Right forelimb (tissue), 1 donor: ENCODE data around the gene SNTA1.
"Not testable (repeated sequence)": the region's sequence is repeated elsewhere in the genome, so short reads cannot be mapped to it uniquely, and the experiment has no call there.

Experiments
- DNase-seq: peaks from one replicate; pipeline ENCODE4 v3.0.0-alpha.2; 2018

Gene SNTA1

DNA sequence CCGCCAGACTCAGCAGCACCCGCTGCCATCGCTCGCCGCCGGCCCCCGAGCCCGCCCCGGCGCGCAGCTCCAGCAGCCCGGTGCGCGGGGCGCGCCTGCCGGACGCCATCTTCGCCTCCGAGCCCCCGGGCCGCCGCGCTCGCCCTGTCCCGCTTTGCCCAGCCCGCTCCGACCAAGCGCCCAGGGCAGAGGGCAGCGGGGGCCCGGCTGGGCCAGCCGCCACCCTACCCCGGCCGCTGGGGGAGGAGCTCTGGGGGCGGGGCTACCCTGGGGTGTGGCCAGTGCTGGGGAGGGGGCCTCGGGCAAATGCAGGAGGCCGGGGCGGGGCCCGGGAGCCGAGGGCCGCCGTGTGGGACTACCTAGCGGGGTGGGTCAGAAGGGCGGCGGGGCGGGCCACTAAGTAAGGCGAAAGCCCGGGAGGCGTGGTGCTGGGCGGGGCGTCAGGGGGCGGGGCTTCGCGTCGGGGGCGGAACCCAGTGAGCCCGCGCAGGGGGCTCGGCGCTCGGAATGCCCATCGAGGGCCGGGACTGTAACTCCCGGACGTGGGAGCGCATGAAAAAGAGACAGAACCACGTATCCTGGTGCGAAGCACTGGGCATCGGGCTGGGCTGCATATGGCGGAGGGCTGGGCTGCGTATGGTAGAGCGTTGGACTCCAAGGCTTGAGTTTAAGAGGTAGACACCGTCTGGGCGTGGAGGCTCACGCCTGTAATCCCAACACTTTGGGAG, at the start of gene SNTA1:
TSS of gene SNTA1 (minus strand) at position 252 of the 728 bp plus-strand sequence. CDS start at position 109, 143 bp downstream.
- DNase-seq, result peak; percentile 85

DNA sequence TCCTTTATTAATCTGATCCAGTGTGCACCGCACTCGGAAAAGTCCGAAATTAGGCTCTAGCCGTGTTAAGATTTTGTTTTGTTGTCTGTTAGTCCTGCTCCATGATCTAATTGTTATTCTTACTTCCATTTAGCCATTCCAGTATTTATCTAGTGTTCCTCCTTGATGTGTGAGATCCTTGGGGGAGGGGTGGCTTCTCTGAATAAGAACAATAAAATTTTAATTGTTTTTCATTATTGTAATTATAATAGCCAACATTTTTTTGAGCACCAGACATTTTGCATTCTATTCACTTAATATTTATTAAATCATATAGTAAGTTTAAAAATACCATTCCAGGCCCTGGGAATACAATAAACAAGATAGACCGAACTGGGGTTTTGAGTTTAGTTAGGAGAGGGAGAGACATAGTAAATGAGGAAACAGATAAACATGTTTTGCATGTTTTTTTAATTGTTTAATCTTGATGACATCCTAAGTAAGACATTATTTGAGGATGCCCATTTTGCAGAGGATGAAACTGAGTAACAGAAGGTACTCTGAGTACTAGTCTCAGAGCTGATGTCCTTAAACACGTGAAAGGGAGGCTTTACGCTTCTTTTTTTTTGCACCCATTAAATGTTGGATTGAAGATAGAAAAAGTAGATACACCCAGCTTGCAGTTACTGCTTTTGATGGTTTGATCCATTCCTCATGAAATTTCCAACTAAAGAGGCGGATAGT, 47.5 kb upstream of the SNTA1 start:
- DNase-seq, result no peak

DNA sequence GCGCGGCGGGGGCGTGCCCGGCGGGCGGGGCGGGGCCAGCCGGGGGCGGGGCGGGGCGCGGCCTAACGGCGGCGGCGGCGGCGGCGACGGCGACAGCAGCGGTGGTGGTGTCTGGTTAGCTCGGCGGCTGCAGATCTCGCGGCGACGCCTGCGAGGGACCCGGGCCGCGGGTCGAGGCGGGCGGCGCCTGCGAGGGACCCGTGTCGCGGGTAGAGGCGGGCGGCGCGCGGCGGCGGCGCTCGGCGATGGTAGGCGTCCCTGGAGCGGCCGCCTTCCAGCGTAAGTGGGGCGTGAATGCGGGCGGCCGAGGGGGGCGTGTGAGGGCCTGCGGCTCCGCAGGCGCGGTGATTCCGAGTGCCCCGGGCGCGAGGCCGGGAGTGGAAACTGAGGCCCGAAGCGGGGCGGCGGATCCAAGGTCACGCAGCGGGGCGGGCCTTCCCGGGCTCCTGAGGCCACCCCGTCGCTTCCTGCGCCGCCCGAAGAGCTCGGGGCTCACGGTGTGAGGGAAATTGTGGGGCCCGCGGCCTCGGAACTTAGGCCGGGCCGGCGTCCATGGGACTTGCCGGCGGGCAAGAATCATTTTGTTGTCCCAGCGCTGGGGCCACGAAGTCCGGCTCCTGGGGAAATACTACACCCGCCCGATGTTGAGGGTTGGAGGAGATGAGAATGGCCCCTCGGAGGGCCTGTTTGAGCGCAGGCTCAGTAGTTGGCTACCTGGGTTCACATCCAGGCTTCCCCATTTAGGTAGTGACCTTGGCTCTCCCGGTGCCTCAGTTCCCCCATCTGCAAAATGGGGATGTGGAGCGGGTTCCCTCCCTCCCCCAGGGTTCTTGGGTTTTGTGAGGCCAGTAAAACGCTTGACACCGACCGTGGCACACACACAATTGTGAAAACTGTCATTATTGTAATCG, 46.7 kb upstream of the SNTA1 start, which contains the start of gene CBFA2T2:
TSS of gene CBFA2T2 (plus strand) at position 74 of the 911 bp plus-strand sequence. CDS start at position 246, 172 bp downstream.
- no peak for DNase-seq

DNA sequence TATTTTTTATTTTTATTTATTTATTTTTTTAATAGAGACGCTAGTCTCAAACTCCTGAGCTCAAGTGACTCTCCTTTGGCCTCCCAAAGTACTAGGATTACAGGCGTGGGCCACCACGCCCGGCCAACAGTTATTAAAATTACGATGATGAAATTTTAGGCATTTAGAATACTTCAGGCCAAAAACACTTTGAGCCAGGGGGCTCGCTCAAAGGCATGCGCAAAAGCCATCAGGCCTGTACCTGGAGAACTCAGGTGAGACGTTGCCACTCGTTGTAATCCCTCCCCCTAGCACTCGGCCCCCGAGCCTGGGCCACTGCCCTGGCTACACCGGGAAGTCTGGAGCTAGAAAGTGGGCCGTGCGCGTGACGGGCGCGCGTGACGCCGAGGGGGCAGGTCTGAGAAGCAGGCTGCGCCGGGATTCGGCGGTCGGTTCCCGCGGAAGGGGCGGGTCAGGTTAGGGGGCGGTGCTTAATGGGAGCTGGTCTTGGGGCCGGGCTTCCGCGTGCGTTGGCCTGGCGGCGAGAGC, 46.0 kb upstream of the SNTA1 start:
- peak; percentile 99 for DNase-seq

DNA sequence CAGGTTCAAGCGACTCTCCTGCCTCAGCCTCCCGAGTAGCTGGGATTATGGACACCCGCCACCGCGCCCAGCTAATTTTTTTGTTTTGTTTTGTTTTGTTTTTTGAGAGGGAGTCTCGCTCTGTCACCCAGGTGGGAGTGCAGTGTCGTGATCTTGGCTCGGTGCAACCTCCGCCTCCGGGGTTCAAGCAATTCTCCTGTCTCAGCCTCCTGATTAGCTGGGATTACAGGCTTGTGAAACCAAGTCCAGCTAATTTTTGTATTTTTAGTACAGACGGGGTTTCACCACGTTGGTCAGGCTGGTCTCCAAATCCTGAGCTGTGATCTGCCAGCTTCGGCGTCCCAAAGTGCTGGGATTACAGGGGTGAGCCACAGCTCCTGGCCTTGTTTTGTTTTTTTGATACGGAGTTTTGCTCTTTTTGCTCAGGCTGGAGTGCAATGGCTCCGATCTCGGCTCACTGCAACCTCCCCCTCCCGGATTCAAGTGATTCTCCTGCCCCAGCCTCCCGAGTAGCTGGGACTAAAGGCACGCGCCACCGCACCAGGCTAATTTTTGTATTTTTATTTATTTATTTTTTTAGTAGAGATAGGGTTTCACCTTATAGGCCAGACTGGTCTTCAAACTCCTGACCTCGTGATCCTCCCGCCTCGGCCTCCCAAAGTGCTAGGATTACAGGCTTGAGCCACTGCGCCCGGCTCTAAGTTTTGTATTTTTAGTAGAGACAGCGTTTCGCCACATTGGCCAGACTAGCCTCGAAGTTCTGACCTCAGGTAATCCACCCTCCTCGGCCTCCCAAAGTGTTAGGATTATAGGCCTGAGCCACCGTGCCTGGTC, 45.3 kb upstream of the SNTA1 start:
- not testable (repeated sequence) for DNase-seq

DNA sequence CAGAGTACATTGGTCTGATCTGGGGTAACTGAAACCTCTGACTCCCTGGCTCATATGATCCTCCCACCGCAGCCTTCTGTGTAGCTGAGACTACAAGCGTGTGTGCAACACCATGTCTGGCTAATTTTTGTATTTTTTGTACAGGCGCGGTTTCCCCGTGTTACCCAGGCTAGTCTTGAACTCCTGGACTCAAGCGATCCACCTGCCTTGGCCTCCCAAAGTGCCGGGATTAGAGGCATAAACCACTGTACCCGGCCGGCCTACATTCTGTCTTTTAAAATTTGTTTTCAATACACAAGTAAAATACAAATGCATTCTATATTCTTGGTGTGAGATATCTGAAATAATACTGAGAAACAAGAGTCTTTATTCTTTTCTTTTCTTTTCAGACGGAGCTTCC, 44.6 kb upstream of the SNTA1 start:
- no peak for DNase-seq

DNA sequence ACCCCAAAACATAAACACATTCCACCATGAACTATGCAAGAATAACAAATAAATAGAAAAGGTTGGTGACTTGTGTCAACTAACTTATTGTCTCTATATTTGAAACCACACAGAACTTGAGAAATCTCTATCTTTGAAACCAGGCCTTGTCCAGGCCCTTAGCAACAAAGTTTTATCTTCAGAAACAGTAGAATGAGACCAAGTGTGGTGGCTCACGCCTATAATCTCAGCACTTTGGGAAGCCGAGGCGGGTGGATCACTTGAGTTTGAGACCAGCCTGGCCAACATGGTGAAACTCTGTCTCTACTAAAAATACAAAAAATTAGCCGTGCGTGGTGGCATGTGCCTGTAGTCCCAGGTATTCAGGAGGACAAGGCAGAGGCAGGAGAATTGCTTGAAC, 39.6 kb upstream of the SNTA1 start:
- DNase-seq, result not testable (repeated sequence)

DNA sequence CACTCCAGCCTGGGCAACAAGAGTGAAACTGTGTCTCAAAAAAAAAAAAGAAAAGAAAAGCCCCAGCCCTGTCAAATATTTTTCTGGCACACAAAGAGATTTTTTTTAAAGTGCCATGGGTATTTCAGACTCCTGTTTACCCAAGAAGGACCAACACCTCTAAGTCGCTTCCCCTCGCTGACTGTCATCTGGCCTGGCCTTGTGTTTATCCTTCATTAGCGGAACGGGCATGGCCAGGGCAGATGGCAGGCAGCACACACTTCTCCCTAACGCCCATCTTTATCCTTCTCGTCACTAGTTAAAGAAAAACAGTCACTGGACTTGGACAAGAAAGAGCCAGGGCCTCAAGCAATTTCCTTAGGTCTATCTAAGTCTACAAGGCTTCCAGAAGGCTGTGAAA, 39.0 kb upstream of the SNTA1 start:
- no peak for DNase-seq

DNA sequence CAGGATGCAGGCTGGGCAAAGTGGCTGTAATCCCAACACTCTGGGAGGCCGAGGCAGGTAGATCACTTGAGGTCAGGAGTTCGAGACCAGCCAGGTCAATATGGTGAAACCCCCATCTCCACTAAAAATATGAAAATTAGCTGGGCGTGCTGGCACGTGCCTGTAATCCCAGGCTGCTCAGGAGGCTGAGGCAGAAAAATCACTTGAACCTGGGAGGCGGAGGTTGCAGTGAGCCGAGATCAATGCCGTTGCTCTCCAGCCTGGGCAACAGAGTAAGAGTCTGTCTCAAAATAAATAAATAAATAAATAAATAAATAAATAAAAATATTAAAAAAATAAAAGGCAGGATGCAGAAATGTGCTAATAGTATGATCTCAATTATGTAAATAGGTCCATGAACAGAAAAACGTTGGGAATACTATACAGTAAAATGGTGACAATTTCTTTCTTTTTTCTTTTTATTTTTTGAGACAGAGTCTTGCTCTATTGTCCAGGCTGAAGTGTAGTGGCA, 37.9 kb upstream of the SNTA1 start:
- DNase-seq, result no peak

DNA sequence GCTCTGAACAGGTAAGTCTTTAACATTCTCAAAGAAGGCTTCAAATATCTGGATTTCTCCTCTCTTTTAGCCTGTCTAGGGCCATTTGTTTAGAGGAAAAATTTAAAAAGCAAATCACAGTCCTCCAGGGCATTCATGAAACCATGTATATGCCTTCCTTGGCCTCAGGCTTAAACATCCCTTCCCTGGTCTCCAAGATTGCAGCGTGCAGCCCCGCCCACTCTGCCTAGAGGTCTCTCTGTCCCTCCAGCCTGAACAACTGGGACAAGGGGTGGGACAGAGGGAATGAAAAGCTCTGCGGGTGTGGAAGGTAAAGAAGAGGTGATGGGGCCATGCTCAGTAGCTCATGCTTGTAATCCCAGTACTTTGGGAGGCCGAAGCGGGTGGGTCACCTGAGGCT, 36.5 kb upstream of the SNTA1 start:
- DNase-seq, result no peak

DNA sequence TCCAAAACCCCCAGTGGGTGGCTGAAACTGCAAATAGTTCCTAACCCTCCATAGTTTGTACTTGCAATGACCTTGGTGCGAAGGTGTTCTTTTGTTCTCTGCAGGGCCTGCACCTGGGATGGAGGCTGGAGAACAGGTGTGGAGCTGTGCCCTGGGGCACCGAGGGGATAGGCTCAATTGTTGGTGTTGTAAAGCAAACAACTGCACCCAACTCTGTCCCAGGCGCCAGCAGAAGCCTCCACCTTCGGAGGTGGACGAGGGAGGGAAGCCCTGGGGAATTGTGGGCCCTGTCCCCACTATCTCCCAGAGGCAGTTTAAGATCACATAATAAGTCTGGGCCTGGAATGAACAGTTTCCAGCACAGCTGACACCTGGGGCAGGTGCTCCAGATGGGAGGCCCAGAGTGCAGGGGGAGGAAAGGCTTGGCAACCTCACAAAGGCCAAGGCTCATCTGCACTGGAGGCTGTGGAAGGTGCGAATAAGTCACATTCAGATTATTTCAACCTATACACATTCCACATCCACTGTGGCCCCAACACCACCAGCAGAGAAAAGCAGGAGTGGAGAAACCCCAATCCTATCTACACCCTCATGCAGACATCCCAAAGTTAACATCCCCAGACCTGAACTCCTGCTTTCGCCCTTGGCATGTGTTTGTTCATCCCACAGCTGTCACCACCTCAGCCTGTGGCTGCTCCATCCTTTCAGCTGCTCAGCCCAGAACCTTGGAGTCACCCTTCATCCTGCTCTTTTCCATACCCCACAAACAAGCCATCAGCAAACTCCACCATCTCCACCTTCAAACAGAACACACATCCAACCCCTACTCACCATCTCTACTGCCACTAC, 34.0 kb upstream of the SNTA1 start:
- DNase-seq, result no peak

DNA sequence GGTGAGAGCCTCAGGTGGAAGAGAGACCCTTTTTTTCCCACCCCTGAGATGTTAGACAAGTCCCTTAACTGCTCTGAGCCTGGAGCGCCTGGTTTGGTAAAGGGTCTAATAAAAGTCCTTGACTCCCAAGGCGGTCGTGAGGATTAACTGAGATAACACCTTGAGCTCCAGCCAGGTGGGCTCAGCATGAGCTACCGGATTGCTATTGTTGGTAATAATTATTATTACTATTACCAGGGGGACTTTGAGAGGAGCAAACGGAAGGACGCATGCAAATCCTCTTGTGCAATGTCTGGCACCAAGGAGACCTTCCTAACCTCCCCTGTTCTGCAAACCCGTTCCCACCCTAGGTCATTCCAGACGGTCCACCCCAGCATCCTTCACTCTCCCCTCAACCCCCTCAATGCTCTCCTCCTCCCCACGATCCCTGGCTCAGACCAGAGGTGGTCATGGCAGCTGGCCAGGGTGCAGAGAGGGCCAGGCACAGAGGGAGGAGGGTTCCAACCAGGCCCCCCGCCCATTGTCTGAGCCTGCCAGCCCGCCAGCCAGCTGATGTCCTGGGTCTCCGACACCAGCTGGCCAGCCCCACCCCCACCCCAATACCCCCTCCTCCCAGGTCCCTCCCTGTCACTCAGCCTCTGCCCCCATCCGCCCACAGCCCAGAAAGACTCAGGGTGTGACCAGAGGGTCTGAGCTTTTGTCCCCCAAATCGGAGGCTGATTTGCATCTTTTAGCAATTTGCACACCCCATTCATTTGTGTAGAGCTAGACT, 32.0 kb upstream of the SNTA1 start:
- DNase-seq, result no peak

DNA sequence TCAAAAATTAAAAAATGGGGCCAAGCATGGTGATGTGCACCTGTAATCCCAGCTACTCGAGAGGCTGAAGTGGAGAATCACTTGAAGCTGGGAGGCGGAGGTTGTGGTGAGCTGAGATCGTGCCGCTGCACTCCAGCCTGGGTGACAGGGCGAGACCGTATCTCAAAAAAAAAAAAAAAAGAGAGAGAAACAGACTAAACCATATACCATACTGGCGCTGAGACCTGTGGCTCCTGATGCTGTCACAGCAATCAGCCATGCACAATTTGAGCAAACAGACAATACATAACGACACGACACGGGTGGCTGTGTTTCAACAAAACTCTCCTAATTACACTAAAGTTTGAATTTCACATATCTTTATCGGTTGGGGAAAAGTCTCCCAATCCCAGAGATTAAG, 31.4 kb upstream of the SNTA1 start:
- DNase-seq, result no peak

DNA sequence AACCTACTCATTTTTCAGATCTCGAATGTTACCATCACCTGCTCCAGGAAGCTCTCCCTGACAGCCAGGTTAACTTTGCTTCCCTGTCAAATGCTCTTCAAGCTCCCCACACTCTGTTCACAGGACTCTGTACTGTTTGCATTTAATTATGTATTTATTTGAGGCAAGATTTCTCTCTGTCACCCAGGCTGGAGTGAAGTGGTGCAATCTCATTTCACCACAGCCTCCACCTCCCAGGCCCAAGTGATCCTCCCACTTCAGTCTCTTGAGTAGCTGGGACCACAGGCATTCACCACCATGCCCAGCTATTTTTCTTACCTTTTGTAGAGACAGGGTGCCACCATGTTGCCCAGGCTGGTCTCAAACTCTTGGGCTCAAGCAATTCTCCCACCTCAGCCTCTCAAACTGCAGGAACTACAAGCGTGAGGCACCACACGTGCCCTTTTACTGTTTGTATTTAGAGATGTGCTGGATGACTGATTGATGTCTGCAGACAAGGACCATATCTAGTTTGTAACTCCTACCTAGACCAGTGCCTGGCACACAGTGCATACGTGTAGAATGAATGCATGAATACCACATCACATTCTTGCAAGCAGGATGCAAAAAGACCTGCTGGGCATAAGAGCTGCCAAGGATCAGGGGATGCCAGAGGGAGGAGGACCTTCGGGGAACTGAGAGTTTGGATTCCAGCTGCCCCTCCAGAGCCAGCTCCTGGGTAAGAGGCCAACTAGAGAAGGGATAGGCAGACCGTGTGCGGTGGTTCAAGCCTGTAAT, 30.7 kb upstream of the SNTA1 start:
- no peak for DNase-seq

DNA sequence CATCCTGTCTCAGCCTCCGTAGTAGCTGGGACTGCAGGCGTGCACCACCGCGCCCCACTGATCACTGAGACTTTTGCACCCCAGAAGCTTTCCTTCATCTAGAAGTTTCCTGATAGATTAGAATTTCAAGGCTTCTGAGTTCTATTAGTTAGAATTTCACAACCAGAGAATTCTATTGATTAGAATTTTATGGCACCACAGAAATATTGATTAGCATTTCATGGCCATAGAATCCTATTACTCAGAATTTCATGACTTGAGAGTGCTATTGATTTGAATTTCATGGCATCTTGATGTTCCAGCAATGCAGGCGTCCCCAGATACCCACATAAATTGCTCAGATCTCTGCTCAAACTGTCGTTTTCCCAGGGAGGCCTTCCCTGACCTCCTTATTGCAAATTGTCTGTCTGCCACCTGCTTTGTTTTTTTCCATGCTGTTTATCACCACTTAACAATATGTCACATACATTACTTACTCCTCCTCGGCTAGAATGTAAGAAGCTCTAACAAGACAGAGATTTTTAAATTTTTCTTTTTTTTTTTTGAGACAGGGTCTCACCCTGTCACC, 29.4 kb upstream of the SNTA1 start:
- no peak for DNase-seq

DNA sequence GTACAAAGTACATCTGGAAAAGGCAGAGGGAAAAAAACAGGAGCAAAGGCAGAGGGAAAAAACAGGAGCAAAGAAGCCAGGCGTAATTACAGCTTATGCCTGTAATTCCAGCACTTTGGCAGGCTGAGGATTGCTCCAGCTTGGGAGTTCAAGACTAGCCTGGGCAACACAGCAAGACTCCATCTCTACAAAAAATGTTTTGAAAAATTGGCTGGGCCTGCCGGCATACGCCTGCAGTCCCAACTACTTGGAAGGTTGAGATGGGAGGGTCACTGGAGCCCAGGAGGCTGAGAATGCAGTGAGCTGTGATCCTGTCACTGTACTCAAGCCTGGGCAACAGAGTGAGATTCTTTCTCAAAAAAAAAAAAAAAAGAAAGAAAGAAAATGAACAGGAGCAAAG, 27.3 kb upstream of the SNTA1 start:
- no peak for DNase-seq

DNA sequence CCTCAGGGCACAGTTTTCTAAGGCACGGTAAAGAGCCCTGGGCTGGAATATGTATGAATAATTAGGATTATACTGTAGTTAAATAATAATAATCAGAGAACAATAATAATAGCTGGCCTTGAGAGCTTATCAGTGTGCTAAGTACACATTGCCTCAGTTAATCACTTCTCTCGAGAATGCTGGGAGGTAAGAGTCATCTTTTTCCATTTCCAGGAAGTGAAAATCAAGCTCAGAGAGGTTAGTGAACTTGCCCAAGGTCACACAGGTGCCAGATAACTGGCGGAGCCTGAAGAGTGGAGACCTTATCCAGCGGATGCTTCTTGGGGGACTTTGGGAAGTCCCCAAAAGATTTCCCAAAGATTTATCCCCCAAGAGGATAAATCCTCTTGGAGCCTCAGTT, 26.9 kb upstream of the SNTA1 start:
- no peak for DNase-seq

DNA sequence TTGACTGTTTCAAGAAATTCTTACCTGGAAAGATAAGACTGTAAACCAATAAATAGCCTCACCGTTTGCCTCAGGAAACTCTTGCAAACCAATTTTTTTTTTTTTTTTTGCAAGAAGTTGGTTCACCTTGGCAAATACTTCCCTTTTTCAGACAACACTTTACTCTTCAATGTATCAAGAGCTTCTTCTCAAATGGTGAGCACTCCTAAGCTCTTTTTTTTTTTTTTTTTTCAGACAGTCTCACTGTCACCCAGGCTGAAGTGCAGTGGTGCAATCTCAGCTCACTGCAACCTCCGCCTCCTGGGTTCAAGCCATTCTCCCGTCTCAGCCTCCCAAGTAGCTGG, 22.7 kb upstream of the SNTA1 start:
- DNase-seq, result no peak
